Eye (tissue), 1 donor: ENCODE data around the gene MYO16.
"Not testable (repeated sequence)": the region's sequence is repeated elsewhere in the genome, so short reads cannot be mapped to it uniquely, and the experiment has no call there.

ENCODE experiments used
- DNase-seq: peaks from one replicate; pipeline ENCODE4 v3.0.0-alpha.2; 2015

MYO16 gene

GRCh38 chr13:108991416-108991815 is 362.0 kb downstream of the MYO16 start:
- not testable (repeated sequence) for DNase-seq

GRCh38 chr13:108993346-108993745 is 363.9 kb downstream of the MYO16 start:
- no peak for DNase-seq

DNA sequence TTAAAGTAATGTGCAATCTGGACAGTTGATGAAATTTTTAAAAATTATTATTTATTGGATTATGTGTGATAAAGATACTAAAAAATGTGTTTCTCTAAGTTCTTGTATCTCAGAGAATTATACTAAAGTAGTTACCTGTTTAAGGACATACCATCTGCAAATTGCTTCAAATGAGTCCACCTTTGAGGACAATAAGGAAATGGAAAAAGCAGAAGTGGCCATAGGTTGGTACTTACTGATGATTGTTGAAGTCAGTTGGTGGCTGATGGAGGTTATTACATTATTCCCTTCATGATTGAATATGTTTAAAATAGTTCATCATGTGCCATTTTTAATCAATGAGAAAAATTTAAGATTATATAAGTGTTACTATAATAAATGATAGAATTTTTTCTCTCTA is 367.0 kb downstream of the MYO16 start:
- no peak for DNase-seq

- DNase-seq: no peak
These were observed 370.8 kb downstream of the MYO16 start for GRCh38 chr13:109000207-109000606.

- no peak for DNase-seq
These were observed 373.5 kb downstream of the MYO16 start for GRCh38 chr13:109002934-109003333.

GRCh38 chr13:109007946-109008345 is 378.5 kb downstream of the MYO16 start:
- DNase-seq: no peak

DNA sequence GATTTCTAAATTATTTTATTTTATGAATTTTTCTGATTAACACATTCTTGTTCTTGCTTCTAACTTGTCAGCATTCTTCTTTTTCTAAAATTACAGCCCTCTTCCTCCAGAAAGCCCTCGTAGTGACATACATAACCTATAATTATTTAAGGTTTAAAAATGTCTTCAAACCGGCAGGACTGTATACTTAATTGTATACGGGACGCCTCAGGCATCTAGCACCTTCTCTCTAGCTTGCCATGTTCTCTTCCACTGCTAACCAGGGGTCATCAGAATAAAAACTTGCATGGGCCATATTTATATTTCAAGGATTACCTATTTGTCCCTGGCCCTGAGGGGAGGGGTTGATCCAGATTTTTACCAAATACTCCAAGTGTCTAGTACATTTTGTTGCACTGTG is 380.3 kb downstream of the MYO16 start:
- no peak for DNase-seq

DNA sequence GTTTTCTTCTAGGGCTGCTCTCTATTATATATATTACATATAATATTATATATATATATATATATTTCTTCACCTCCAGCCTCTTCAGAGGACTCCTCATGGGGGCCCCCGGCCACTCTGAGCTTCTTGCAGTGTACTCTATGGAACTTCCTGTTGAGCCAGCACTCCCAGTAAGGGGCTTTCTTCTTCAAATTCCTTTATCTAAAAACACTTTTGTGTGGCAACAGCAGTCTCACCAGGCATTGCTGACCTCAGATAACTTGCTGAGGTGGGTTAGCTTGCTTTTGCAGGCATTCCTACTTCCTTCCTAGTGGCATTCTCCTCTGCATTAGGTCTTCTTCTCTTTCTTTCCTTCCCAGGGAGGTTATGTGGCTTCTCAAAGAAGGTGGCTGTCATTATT is 381.5 kb downstream of the MYO16 start:
- DNase-seq: no peak

- DNase-seq: peak; percentile 14
These were observed 382.7 kb downstream of the MYO16 start for GRCh38 chr13:109012115-109012514.

GRCh38 chr13:109021558-109021957 is 392.1 kb downstream of the MYO16 start:
- DNase-seq: no peak

GRCh38 chr13:109024611-109025010 is 395.2 kb downstream of the MYO16 start:
- DNase-seq: no peak

DNA sequence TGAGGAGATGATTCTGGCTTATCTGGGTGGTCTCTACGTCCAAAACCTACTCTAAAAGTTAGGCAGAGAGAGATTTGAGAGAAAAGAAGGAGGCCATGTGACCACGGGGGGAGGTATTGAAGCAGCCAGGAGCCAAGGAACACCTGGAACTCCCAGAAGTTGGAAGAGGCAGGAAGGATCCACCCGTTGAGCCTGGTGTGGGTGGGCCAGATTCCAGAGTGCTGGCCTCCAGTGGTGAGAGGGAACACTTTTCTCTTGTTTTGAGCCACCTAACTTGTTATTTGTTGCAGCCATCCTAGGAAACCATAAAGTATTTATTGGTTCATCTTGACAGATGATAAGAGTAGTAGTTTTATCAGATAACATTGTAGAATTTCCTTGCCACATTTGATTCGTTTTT is 396.9 kb downstream of the MYO16 start:
- no peak for DNase-seq

- DNase-seq: no peak
These were observed 399.2 kb downstream of the MYO16 start for GRCh38 chr13:109028624-109029023.

GRCh38 chr13:109033090-109033489 is 403.7 kb downstream of the MYO16 start:
- DNase-seq: no peak

GRCh38 chr13:109036078-109036780 is 406.8 kb downstream of the MYO16 start:
- no peak for DNase-seq

DNA sequence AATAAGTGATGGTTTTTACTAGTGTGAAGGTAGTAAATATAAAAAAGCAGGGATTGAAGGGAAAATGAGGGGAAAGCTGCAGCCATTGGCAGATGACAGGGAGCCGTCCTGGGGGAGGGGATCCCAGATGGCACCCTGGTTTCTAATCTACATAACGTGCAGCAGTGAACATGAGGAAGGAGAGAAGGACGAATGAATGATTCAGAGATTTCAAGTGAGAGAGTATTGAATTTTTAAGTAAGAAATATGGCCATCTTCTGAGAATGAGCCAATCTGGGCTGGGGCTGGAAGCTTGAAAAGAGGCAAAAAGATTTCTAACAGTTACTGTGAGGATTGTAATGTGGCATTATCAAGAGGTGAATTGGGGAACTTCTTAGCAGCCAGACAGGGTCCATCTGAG is 414.2 kb downstream of the MYO16 start:
- DNase-seq: peak; percentile 39

GRCh38 chr13:109055850-109056249 is 426.4 kb downstream of the MYO16 start:
- DNase-seq: no peak

GRCh38 chr13:109058087-109058486 is 428.7 kb downstream of the MYO16 start:
- DNase-seq: no peak

- no peak for DNase-seq
These were observed 443.1 kb downstream of the MYO16 start for GRCh38 chr13:109072505-109072904.

DNA sequence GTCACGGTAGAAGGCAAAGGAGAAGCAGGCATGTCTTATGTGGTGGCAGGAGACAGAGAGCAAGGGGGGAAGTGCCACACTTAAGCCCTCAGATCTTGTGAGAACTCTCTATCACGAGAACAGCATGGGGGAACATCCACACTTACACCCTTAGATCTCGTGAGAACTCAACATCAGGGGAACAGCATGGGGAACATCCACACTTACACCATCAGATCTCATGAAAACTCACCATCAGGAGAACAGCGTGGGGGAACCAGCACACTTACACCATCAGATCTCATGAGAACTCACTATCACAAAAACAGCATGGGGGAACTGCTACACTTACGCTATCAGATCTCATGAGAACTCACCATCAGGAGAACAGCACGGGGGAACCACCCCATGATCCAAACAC is 445.0 kb downstream of the MYO16 start:
- DNase-seq: no peak

DNA sequence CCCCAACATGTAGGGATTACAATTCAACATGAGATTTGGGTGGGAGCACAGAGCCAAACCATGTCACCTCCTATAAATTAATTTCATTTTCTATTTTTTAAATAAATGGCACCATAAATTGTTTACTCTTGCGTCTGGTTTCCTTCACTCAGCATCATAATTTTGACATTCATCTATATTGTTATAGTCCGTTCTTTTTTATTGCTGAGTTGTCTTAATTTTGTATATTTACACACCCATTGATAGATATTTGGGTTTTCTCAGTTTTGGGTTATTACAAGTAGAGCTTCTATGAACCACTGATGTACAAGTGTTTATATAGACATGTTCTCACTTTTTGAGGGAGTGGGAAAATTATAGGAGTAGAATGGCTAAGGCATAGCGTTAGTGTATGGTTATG is 445.4 kb downstream of the MYO16 start:
- no peak for DNase-seq

GRCh38 chr13:109087916-109088623 is 458.7 kb downstream of the MYO16 start:
- peak; percentile 33 for DNase-seq

GRCh38 chr13:109088624-109088917 is 459.2 kb downstream of the MYO16 start:
- DNase-seq: no peak

- no peak for DNase-seq
These were observed 461.4 kb downstream of the MYO16 start for GRCh38 chr13:109090796-109091195.

GRCh38 chr13:109091249-109091648 is 461.8 kb downstream of the MYO16 start:
- no peak for DNase-seq
